Stomach (tissue), 9 donors: ENCODE data around the gene CAPRIN1. TPM values are rescaled to one million over a fixed set of nuclear protein-coding genes. Genes with fewer than 3 reads are reported as not detected.

Source experiments
- DNase-seq, 2 donors: peaks; one replicate each; pipeline versions ENCODE4 v3.0.0 to v3.0.0-alpha.2; 2013 to 2019
- H3K27ac ChIP-seq, 5 donors: fragments of 200-600 bp in 4 of 5; sonication (generic) in 4 of 5; one replicate each; pipeline ENCODE4 v1.5.1; 2013 to 2019; ENCODE audit warnings: mild to moderate bottlenecking in 1 of 5, moderate library complexity in 1 of 5
- H3K27me3 ChIP-seq, 3 donors: fragments of 200-600 bp; sonication (generic); one replicate each; pipeline ENCODE4 v1.5.1; 2017 to 2019; ENCODE audit warnings: mixed run types in 1 of 3
- H3K36me3 ChIP-seq, 4 donors: fragments of 200-600 bp; sonication (generic); 1 replicate in 3 of 4; 2 replicates in 1 of 4; pipeline ENCODE4 v1.5.1; 2016 to 2019
- H3K4me1 ChIP-seq, 4 donors: fragments of 200-600 bp; sonication (generic); one replicate each; pipeline ENCODE4 v1.5.1; 2016 to 2019
- H3K4me3 ChIP-seq, 4 donors: fragments of 200-600 bp; sonication (generic) in 3 of 4; one replicate each; pipeline ENCODE4 v1.5.1; 2016 to 2019; ENCODE audit warnings: mild to moderate bottlenecking in 1 of 4
- H3K9me3 ChIP-seq, 4 donors: fragments of 200-600 bp; sonication (generic); one replicate each; pipeline ENCODE4 v1.5.1; 2016 to 2019
- EP300 ChIP-seq: sonication (generic); formaldehyde crosslinking; IDR thresholded peaks from one replicate; pipeline ENCODE4 v1.6.1; 2017; ENCODE audit warnings: antibody characterized with exemption
- POLR2A ChIP-seq, 4 donors: fragments of 450-650 bp; IDR thresholded peaks; one replicate each; pipeline ENCODE4 v1.6.1; 2016; ENCODE audit warnings: antibody characterized with exemption in 4 of 4, control low read depth in 2 of 4, mild to moderate bottlenecking in 1 of 4, moderate library complexity in 1 of 4
- POLR2AphosphoS5 ChIP-seq, 3 donors: sonication (generic); formaldehyde crosslinking; IDR thresholded peaks; one replicate each; pipeline ENCODE4 v1.6.1; 2016; ENCODE audit warnings: antibody characterized with exemption in 3 of 3
- WGBS, 5 donors: extraction: QIAGEN DNeasy Blood & Tissue Kit in 3 of 5; methylation state at CpG; one replicate each; pipeline versions ENCODE4 v1.1.5 to v1.1.7; 2013 to 2018; 5-methylcytosine and 5-hydroxymethylcytosine counted together
- intact Hi-C: fragments of 100-400 bp; cut with DNase I; formaldehyde crosslinking; loops from one replicate; pipeline ENCODE4 v1.15.1; 2023; ENCODE audit warnings: low total_unique reads
- polyA plus RNA-seq, 3 donors: library from polyadenylated mRNA; stranded (reverse); fragments of 200-250 nt; gene quantifications; one replicate each; pipeline ENCODE4 v1.2.3, GENCODE V29; 2013
- total RNA-seq, 5 donors: library from RNA; depleted of rRNA; stranded (reverse); fragments of >200 nt; gene quantifications; one replicate each; pipeline versions ENCODE4 v1.1.0 to v1.2.3, GENCODE V29; 2014 to 2016
- TF ChIP-seq, protein P1 (sequence below), 7 experiments: fragments of 450-650 bp in 4 of 7; fragments of 200-600 bp in 3 of 7; sonication (generic) in 3 of 7; IDR thresholded peaks; one replicate each; pipeline ENCODE4 v1.5.1; 2016 to 2019; ENCODE audit warnings: antibody characterized with exemption in 7 of 7, control low read depth in 2 of 7, mild to moderate bottlenecking in 1 of 7
- donor health status: healthy with polysubstance abuse.
- donor health status: Bipolar disorder and iron deficiency.
- donor health status: healthy.

Gene CAPRIN1
- total and polyA plus RNA-seq, 8 donors, result 57.2 to 290 (median 101) TPM

- no peaks in the 10 kb centered on the region for H3K9me3 ChIP-seq
- no peak overlapping the region for H3K27ac ChIP-seq
- no peaks in the 10 kb centered on the region for H3K4me1 ChIP-seq
- WGBS, 5 donors, result 85 to 95% (median 93%) methylated on average over 5 of the region's 5 CpGs
- TF ChIP-seq, protein P1, sequence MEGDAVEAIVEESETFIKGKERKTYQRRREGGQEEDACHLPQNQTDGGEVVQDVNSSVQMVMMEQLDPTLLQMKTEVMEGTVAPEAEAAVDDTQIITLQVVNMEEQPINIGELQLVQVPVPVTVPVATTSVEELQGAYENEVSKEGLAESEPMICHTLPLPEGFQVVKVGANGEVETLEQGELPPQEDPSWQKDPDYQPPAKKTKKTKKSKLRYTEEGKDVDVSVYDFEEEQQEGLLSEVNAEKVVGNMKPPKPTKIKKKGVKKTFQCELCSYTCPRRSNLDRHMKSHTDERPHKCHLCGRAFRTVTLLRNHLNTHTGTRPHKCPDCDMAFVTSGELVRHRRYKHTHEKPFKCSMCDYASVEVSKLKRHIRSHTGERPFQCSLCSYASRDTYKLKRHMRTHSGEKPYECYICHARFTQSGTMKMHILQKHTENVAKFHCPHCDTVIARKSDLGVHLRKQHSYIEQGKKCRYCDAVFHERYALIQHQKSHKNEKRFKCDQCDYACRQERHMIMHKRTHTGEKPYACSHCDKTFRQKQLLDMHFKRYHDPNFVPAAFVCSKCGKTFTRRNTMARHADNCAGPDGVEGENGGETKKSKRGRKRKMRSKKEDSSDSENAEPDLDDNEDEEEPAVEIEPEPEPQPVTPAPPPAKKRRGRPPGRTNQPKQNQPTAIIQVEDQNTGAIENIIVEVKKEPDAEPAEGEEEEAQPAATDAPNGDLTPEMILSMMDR (IDR thresholded peaks at IDR 0.05), result no peak
- no peak for TF ChIP-seq EP300
- TF ChIP-seq POLR2A (IDR thresholded peaks at IDR 0.05), result no peak
- no peak for TF ChIP-seq POLR2AphosphoS5 (IDR thresholded peaks at IDR 0.05)
- H3K36me3 ChIP-seq, result peaks cover 77 to 100% (median 100%) of the 10 kb centered on the region in 4 donors
- H3K4me3 ChIP-seq, result no peak overlapping the region
- intact Hi-C loops, result no loop called here
- no peaks in the 10 kb centered on the region for H3K27me3 ChIP-seq
- DNase-seq, result no peak
Observed at GRCh38 chr11:34114471-34114870, 62.9 kb downstream of the CAPRIN1 start.

GRCh38 chr11:34120651-34121050, 69.1 kb downstream of the CAPRIN1 start:
- Histone ChIP-seq H3K36me3 (peaks cover 79 to 100% (median 99%) of the 10 kb centered on the region in 4 donors), H3K4me1 (no peaks in the 10 kb centered on the region), H3K9me3 (no peaks in the 10 kb centered on the region), H3K27me3 (no peaks in the 10 kb centered on the region), H3K27ac (no peak overlapping the region), H3K4me3 (no peak overlapping the region)
- TF ChIP-seq POLR2AphosphoS5 (IDR thresholded peaks at IDR 0.05), result no peak
- TF ChIP-seq POLR2A (IDR thresholded peaks at IDR 0.05), result no peak
- TF ChIP-seq, protein P1 (IDR thresholded peaks at IDR 0.05), result no peak
- TF ChIP-seq EP300, result no peak
- DNase-seq, result no peak
- 93 to 97% (median 96%) methylated on average over 4 of the region's 4 CpGs for WGBS, 5 donors
- intact Hi-C loops, result no loop called here

GRCh38 chr11:34124885-34125668, 73.5 kb downstream of the CAPRIN1 start:
- Histone ChIP-seq H3K4me1 (no peaks in the 10 kb centered on the region), H3K27ac (no peak overlapping the region), H3K36me3 (peaks cover 73 to 100% (median 96%) of the 10 kb centered on the region in 4 donors), H3K9me3 (no peaks in the 10 kb centered on the region), H3K27me3 (no peaks in the 10 kb centered on the region), H3K4me3 (no peak overlapping the region)
- TF ChIP-seq EP300, result no peak
- 65 to 82% (median 74%) methylated on average over 4 of the region's 4 CpGs for WGBS, 5 donors
- no peak for DNase-seq
- intact Hi-C loops, result no loop called here

- H3K27ac ChIP-seq, result no peak overlapping the region
- TF ChIP-seq, protein P1 (IDR thresholded peaks at IDR 0.05), result no peak
- no peak for TF ChIP-seq EP300
- TF ChIP-seq POLR2AphosphoS5 (IDR thresholded peaks at IDR 0.05), result no peak
- TF ChIP-seq POLR2A (IDR thresholded peaks at IDR 0.05), result no peak
- no peak for DNase-seq
- H3K9me3 ChIP-seq, result no peaks in the 10 kb centered on the region
- intact Hi-C loops, result no loop called here
- no peaks in the 10 kb centered on the region for H3K4me1 ChIP-seq
- no peaks in the 10 kb centered on the region for H3K27me3 ChIP-seq
- H3K4me3 ChIP-seq, result no peak overlapping the region
- WGBS, 5 donors, result 86 to 93% (median 92%) methylated on average over 12 of the region's 12 CpGs
- H3K36me3 ChIP-seq, result peaks cover 69 to 100% (median 97%) of the 10 kb centered on the region in 4 donors
Observed at GRCh38 chr11:34126959-34127848, 75.7 kb downstream of the CAPRIN1 start.
